ENCODE measurements around the gene SLC25A47.
"Not testable (repeated sequence)": the region's sequence is repeated elsewhere in the genome, so short reads cannot be mapped to it uniquely, and the experiment has no call there.

- TF ChIP-seq CTCF (IDR thresholded peaks at IDR 0.05; ENCODE audit: low read length); EZH2 (IDR thresholded peaks at IDR 0.05; ENCODE audit: borderline replicate concordance, low read length): not testable (repeated sequence)
These were observed 19.7 kb downstream of the SLC25A47 start for GRCh38 chr14:100342826-100343225.
